ENCODE results near the gene HTR2C.
"Not testable (repeated sequence)": the region's sequence is repeated elsewhere in the genome, so short reads cannot be mapped to it uniquely, and the experiment has no call there.

HTR2C gene

DNA sequence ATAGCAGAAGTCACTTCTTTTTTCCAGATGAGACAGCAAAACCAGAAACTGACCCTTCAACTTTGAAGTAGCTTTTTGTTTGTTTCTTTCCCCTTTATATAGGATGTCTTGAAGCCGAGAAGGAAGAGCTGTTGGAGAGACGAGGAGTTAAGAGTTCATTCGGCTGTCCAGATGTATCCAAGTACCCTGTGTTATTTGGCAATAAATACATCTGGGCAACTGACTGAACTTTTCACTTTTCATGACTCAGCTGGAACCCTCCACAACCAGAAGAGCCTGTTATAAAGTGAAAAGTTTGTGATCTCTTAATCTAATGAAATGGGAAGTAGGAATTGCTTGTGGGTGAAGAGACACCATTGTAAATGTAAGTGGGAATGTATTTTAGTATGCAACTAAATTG lies 131.2 kb downstream of the HTR2C start:
- no peak for DNase-seq

DNA sequence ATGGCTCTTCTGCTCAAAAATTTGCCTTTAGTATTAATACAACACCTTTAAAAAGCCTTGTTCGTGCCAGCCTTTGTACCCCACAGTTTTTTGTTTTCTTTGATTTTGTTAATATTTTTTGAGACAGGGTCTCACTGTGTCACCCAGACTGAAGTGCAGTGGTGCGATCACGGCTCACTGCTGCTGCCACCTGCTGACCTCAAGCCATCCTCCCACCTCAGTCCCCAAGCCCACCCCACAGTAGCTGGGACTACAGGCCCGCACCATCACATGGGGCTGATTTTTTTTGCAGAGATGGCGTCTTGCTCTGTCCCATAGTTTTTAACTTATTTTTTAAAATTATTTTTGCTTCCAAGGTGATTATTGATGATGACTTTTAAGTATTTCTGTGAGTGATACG lies 134.0 kb downstream of the HTR2C start:
- peak; percentile 13 for DNase-seq

DNA sequence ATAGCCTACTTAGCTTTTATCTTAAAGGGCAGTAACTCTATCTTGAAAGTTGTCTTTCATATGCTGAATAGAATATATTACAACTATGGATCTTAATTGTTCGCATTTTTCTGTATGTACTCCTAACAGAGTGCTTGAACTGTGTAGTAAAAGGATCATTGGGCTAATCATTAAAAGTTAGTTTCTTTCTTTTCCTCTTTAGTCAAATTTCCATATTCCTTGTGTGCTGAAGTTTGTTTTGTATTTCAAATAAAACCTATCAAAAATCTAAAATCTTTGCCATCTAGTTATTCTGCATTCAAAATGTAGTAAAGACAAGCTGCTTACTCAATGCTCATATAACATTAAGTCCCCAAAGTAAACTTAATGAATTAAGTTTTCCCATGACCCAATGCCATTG lies 182.7 kb downstream of the HTR2C start:
- DNase-seq = no peak

DNA sequence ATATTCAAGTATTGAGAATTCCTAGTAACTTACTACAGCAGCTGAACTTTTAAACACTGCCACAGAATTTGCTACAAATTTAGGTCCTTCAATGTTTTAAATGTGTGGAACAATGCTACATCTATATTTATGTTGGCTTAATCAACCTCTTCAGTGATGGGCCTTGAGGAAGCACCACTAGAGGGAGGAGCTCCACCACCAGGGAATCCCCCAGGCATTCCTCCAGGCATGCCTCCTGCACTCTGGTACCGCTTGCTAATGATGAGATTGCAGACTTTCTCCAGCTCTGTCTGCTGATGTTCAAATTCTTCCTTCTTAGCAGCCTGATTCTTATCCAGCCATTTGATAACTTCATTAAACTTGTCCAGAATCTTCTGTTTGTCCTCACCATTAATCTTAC lies 190.8 kb downstream of the HTR2C start:
- DNase-seq = no peak

DNA sequence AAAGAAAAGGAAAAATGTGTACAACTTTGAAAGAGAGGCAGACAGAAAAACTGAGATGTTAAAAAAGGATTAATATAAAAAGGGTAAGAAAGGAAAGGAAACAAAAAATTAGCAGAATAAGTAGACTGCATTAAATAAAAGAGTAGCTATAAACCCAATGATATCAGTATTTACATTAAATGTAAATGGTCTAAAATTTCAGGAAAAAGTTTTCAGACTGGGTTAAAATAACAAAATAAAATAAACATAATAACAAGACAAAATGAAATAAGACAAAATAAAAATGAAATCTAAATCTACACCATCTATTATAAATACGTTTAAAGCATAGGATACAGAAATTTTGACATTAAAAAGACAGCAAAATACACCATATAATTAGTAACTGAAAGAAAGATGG lies 199.0 kb downstream of the HTR2C start:
- no peak for DNase-seq

DNA sequence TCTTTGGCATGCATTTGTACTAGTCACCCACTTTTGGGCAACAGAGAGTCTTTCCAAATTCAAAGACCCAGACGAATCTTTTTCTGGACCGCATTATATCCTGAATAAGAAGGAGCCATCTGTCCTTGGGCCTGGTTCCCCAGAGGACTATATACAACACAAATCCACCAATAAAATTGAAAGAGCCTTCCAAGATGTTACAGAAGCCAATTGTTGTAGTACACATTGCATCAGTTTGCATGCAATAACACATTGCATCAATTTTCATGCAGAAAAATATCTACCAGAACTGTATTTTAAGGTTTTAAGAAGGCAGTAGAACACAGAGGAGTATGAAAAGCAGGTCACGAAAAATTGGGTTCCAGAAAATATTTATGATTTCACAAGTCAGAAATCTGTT lies 203.2 kb downstream of the HTR2C start:
- DNase-seq = no peak

DNA sequence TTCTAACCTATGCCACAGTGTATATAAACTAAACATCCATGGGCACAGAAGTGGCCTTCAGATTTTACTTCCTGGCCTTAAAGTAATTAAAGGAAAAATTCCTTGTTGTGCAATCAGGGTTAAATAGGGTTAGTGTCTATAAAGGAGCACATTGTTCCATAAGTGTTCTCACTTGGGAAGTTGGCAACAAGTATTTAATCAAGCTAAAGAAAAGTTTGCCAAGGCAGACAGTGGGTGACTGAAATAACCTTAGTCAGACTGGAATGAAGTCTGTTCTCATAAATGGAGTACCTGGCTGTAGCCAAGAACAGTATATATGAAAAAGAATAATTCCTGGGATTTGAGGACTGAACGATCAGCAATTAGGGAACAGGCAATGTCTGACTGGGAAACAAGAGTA lies 213.6 kb downstream of the HTR2C start:
- DNase-seq = no peak

DNA sequence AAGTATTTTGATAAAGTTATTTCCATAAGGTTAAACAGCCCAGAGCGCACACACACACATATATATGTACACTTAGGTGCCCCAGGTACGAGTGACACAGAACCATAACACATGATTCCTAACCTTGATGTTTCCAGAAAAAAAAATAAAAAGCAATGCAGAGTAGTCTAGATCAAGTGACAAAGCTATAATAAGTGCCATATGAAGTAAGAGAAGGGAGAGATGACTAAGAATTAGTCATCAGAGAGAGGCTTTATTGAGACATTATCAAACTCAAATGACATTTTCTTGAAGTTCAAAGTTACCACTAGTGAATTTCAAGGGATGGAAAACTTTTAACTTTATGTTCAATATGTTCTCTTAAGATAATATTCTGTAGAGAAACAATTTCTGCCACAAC lies 215.0 kb downstream of the HTR2C start:
- no peak for DNase-seq

DNA sequence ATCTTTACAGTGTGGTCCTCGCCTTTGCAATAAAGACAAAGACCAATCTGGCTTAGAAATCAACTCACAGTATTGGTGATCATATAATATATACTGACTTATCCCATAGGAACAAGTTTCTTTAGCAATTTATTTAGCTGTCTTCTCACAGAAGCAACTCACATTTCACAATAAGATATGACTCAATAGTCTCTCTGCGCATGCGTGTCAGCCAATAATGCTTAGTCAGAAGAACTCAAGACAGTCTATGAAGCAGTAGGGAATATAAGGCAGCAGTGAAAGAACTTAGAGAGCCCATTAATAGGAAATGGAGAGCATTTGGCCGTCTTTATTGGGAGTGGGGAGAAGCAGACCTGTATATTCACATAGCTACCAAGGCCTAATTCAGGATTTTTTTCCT lies 216.8 kb downstream of the HTR2C start:
- DNase-seq = no peak

DNA sequence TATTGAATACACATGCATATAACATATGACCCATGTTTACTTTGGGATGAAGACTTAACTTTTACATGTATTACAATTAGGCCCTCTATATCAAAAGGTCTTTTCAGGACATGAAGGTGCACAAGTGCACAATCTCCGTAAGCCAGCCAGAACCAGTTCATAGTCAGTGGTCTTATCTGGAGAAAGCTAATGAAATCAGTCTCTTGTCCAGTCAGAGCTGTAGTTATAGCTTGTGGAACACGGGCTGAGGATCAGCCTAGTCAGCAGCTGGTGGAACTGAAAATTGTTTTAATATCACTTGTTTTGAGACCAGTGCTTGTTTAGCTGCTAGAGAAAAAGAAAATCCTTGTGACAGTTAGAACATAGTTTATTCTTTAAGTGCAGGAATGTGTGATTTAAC lies 235.6 kb downstream of the HTR2C start:
- DNase-seq = no peak

DNA sequence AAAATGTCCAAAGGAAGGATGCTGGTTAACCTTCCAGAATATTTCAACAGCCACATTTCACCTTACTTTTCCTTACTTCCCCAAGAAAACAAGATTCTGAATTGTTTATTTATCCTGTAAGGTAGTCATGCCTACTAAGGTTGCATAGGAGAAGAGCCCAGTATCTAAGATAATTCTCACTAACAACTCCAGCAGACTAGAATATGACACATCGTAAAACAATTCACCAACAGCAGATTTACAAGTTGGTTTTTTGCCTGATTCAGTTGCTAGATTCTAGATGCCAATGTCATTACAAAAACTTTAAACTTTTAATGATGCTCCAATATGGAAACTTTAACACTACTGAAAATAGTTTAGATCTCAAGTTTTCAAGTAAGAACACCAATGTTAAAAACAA lies 257.2 kb downstream of the HTR2C start:
- DNase-seq = no peak

DNA sequence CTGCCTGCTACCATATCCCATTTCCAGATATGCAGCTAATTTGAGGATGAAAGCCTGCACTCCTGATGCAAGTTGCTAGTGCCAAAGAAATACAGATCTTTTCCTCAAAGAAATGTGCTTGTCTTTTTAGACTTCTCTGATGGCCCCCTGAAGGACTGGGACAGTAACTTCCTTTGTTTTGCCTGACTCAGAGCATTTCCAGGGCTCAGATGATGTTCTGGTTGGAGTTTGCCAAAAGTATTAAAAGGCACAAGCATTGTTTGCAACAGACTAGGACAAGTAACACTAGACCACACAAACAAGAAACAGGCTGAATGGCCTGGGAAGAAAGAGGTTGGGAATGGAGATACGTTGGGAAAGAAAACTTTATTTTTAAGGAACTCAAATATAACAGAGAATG lies 258.3 kb downstream of the HTR2C start:
- no peak for DNase-seq

DNA sequence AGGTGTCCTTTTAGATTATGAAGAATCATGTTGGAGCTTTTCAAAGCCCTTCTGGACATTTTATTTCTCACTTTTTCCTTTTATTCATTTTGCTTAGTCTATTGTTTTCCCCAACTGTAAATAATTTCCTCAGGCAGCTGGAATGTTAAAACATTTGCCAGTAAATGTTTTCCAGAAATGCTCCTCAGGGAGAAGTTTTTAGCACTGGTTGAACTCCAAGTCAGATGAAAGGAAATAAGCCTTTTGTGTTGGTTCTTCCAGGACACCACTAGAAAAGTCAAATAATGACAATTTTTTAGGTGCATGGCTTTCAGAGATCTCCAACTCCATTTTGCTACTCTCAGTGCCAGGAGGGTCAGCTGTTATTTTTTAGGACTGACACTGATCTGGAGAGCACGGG lies 305.6 kb downstream of the HTR2C start:
- DNase-seq = no peak

DNA sequence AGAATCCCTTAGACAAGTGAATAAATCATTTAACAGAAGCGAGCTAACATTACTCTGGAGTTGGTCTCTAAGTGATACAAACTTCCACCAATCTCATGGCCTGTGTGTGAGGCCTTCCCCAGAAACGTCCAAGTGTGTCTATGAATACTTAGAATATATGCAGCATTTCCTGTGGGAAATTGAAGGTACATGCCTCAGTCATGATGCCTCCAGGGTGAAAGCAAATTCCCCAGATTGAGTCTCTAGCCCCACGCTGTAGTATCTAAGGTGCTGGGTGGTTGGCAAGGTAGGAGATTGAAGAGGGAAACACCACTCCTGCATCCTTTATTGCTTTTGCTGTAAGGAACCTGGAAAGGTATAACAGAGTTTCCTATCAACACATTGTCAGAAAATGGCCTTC lies 319.7 kb downstream of the HTR2C start:
- DNase-seq = no peak

DNA sequence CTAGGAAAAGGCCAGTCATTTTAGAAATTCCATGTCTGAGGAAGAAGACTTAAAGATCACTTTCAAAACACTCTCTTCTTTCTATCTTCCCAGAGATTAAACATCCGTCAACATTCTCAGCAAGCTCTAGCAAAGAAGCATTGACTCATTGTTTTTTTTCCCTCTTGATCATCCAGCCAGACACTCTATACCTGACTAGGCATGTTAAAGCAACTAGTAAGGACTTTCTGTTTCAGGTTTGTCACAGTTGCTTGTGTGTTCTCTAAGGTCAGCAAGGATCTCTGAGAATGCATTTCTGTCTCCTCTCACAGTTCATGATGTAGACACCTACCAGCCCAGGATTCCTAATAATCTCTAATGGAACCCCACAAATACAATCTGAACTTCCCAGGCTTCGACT lies 321.4 kb downstream of the HTR2C start:
- no peak for DNase-seq

DNA sequence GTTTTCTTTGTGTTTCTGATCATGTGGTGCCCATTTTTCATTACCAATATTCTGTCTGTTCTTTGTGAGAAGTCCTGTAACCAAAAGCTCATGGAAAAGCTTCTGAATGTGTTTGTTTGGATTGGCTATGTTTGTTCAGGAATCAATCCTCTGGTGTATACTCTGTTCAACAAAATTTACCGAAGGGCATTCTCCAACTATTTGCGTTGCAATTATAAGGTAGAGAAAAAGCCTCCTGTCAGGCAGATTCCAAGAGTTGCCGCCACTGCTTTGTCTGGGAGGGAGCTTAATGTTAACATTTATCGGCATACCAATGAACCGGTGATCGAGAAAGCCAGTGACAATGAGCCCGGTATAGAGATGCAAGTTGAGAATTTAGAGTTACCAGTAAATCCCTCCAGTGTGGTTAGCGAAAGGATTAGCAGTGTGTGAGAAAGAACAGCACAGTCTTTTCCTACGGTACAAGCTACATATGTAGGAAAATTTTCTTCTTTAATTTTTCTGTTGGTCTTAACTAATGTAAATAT lies 323.2 kb downstream of the HTR2C start:
- no peak for DNase-seq

DNA sequence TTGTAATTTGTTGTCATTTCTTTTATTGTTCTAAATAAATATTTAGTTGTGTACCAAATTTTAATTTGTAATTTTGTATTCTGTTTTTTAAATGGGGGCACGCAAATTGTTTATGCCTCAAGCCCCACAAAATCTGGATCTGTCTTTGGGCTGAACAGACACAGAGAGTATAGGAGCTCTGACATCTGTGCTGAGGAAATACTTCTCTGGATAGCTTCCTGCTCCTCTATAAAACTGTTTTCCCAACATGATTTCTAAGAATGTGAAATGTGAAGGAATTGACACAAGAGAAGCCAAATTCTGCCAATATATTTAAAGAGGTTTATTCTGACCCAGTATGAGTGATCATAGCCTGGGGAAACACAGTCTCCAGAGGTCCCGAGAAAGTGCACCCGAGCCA lies 340.5 kb downstream of the HTR2C start:
- no peak for DNase-seq

DNA sequence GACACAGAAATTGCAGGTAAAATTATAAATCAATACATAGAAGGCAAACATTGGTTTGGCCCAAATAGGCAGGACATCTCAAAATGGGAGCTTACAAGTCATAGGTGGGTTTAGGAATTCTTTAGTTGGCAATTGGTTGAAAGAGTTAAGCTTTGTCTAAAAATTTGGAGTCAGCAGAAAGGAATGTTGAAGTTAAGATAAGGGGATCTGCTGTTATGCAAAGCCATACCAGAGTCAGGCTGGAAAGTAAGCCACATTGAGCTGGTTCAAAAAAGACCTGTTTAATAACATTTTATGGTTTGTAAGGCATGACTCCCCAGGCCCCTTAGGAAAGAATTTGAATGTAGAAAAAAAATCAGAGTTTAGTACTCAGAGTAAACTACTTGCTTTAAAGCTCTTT lies 341.0 kb downstream of the HTR2C start:
- no peak for DNase-seq

DNA sequence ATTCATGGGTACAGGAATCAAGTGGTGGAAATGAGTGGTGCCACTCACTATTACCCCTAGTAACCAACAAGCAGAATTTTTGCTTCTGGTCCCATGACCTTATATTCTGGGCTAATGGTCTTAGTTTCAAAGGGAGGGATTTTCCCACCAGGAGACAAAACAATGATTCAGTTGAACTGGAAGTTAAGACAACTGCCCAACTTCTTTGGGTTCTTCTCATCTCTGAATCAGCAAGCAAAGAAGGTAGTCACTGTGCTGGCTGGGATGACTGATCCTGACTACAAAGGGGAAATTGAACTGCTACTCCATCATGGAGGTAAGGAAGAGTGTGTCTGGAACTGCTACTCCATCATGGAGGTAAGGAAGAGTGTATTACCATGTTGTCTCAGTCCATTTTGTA lies 346.3 kb downstream of the HTR2C start:
- no peak for DNase-seq

DNA sequence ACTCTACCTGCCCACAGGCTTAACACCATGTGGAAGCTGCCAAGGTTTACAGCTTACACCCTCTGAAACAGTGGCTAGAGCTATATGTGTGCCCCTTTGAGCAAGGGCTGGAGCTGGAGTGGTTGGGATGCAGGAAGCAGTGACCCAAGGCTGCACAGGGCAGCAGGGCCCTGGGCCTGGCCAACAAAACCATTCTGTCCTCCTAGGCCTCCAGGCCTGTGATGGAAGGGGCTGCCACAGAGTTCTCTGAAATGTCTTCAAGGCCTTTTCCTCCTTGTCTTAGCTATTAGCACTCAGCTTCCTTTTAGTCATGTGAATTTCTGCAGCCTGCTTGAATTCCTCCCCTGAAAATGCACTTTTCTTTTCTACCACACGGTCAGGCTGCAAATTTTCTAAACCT lies 348.7 kb downstream of the HTR2C start:
- no peak for DNase-seq

DNA sequence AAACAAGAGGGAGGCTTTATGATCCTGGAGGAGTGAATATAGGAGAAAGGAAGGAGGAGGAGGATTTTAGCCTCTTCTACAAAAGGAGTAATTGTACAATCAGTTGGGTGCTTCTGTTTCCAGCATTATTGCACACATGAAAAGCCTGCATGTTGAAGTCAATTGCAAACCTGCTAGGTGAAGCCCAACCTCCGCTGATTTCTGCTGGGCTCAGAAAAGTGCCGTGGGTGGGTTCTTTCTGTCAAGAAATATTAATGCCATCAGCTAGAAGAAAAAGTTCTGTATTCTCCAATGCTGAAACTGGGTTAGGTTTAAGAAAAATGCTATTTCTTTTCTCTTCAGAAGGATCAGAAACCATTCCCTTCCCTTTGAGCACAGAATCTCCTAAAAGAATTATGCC lies 349.4 kb downstream of the HTR2C start:
- not testable (repeated sequence) for DNase-seq

DNA sequence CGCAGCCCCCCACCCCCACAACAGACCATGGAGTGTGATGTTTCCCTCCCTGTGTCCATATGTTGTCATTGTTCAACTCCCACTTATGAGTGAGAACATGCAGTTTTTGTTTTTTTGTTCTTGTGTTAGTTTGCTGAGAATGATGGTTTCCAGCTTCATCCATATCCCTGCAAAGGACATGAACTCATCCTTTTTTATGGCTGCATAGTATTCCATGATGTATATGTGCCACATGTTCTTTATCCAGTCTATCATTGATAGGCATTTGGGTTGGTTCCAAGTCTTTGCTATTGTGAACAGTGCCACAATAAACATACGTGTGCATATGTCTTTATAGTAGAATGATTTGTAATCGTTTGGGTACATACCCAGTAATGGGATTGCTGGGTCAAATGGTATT lies 353.2 kb downstream of the HTR2C start:
- DNase-seq = not testable (repeated sequence)

DNA sequence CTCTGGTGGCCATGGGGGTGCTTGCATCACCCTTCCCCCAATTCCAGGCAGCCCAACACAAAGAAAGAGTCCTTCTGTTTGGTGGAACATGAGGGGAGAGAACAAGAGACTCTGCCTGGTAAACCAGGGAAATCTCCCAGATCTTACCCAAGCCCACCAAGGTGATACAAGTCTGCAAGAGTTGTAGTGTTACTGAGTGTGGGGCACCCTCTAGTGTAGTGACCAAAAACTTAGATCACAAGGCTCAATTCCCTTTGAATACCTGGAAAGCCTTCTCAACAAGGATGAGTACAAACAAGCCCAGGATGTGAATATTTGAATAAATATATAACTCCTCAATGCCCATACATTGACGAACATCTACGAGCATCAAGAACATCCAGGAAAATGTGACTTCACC lies 368.8 kb downstream of the HTR2C start:
- no peak for DNase-seq
